DOHH2 (cell line): Measurements from ENCODE around the gene TEX48.

Experiments
- H3F3A ChIP-seq: fragments of 200-600 bp; sonication (generic), shearing (Covaris generic); 2 replicates; pipeline ENCODE4 v1.6.0; 2016; ENCODE audit warnings: antibody characterized with exemption, mild to moderate bottlenecking; ENCODE audit not compliant: control insufficient read depth, insufficient read depth
- H3K27ac ChIP-seq: fragments of 200-600 bp; sonication (generic); 2 replicates; pipeline ENCODE4 v1.5.1; 2014; ENCODE audit warnings: low read depth, mild to moderate bottlenecking, low read length, moderate library complexity
- H3K27me3 ChIP-seq: fragments of 200-600 bp; sonication (generic); 2 replicates; pipeline ENCODE4 v1.6.1; 2014; ENCODE audit warnings: mild to moderate bottlenecking, low read length, mixed read lengths; ENCODE audit not compliant: control insufficient read depth
- H3K36me3 ChIP-seq: fragments of 200-600 bp; sonication (generic); 2 replicates; pipeline ENCODE4 v1.6.1; 2014; ENCODE audit warnings: mild to moderate bottlenecking, low read length, moderate library complexity, mixed read lengths; ENCODE audit not compliant: control insufficient read depth
- H3K4me1 ChIP-seq: fragments of 200-600 bp; sonication (generic); 2 replicates; pipeline ENCODE4 v1.6.1; 2014; ENCODE audit warnings: mild to moderate bottlenecking, low read length, mixed read lengths; ENCODE audit not compliant: control insufficient read depth
- H3K4me2 ChIP-seq: fragments of 200-600 bp; sonication (generic); 2 replicates; pipeline ENCODE4 v1.6.0; 2014; ENCODE audit warnings: mild to moderate bottlenecking, low read length, moderate library complexity
- H3K4me3 ChIP-seq: fragments of 200-600 bp; sonication (generic); 2 replicates; pipeline ENCODE4 v1.5.1; 2014; ENCODE audit warnings: mild to moderate bottlenecking, low read length, mixed read lengths
- H3K79me2 ChIP-seq: fragments of 200-600 bp; sonication (generic); 2 replicates; pipeline ENCODE4 v1.6.1; 2014; ENCODE audit warnings: mild to moderate bottlenecking, low read length, mixed read lengths; ENCODE audit not compliant: control insufficient read depth
- H3K9me2 ChIP-seq: fragments of 200-600 bp; sonication (generic); replicated peaks from 2 replicates; pipeline ENCODE4 v1.6.1; 2014; ENCODE audit warnings: mild to moderate bottlenecking, low read length, mixed read lengths; ENCODE audit not compliant: control insufficient read depth
- H3K9me3 ChIP-seq: fragments of 200-600 bp; sonication (generic); 2 replicates; pipeline ENCODE4 v1.6.1; 2014; ENCODE audit warnings: antibody characterized with exemption, low read length, mixed read lengths; ENCODE audit not compliant: control insufficient read depth, insufficient read depth
- H4K20me1 ChIP-seq: fragments of 200-600 bp; sonication (generic); 2 replicates; pipeline ENCODE4 v1.6.0; 2014; ENCODE audit warnings: low read depth, mild to moderate bottlenecking, antibody characterized with exemption, low read length, moderate library complexity; ENCODE audit not compliant: control insufficient read depth, insufficient read depth
- EZH2phosphoT487 ChIP-seq: fragments of 200-600 bp; sonication (generic); IDR thresholded peaks from 2 replicates; pipeline ENCODE4 v1.6.1; 2017; ENCODE audit warnings: borderline replicate concordance, mild to moderate bottlenecking, antibody characterized with exemption, low read length, moderate library complexity, mixed read lengths
- TF ChIP-seq, protein P1 (sequence below): fragments of 200-600 bp; sonication (generic); IDR thresholded peaks from one replicate; pipeline ENCODE4 v1.5.1; 2014; ENCODE audit warnings: antibody characterized with exemption, mild to moderate bottlenecking, low read depth, low read length; ENCODE audit not compliant: poor library complexity, severe bottlenecking

TEX48 gene

DNA sequence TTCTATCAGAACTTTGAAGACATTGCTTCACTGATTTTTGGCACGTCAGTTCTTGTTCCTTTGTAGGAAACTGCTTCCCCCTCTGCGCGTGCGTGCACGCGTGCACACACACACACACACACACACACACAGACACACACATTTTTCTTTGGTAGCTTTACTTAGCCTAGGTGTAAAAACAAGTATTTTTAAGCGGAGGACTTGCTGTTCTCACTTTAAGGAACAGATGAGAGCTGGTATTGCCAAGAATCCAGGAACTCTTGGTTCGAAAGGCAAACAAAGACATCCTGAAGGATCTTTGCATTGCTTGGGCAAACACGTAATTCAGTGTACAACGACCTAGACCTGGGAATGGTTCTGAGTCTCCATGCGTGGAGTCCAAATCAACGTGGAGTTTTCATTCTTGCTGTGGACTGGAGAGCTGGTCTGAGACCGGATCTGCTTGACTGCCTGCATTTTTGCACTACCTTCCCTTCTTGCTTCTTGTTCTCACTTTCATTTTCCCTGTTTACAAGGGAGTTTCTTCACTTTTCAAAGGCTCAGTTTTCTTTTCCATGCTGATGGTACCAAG, 62.7 kb downstream of the TEX48 start:
- Histone ChIP-seq H4K20me1 (no peaks in the 10 kb centered on the region), H3K79me2 (peaks cover 69% of the 10 kb centered on the region), H3K4me2 (peak overlapping the region; percentile 80), H3F3A (peaks cover 10% of the 10 kb centered on the region), H3K4me3 (peak overlapping the region; percentile 66), H3K9me3 (no peaks in the 10 kb centered on the region), H3K27ac (peak overlapping the region; percentile 59), H3K27me3 (no peaks in the 10 kb centered on the region), H3K4me1 (peaks cover 49% of the 10 kb centered on the region), H3K36me3 (peaks cover 45% of the 10 kb centered on the region), H3K9me2 (no peaks in the 10 kb centered on the region)
- TF ChIP-seq, protein P1, sequence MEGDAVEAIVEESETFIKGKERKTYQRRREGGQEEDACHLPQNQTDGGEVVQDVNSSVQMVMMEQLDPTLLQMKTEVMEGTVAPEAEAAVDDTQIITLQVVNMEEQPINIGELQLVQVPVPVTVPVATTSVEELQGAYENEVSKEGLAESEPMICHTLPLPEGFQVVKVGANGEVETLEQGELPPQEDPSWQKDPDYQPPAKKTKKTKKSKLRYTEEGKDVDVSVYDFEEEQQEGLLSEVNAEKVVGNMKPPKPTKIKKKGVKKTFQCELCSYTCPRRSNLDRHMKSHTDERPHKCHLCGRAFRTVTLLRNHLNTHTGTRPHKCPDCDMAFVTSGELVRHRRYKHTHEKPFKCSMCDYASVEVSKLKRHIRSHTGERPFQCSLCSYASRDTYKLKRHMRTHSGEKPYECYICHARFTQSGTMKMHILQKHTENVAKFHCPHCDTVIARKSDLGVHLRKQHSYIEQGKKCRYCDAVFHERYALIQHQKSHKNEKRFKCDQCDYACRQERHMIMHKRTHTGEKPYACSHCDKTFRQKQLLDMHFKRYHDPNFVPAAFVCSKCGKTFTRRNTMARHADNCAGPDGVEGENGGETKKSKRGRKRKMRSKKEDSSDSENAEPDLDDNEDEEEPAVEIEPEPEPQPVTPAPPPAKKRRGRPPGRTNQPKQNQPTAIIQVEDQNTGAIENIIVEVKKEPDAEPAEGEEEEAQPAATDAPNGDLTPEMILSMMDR: no peak
- TF ChIP-seq EZH2phosphoT487: no peak

DNA sequence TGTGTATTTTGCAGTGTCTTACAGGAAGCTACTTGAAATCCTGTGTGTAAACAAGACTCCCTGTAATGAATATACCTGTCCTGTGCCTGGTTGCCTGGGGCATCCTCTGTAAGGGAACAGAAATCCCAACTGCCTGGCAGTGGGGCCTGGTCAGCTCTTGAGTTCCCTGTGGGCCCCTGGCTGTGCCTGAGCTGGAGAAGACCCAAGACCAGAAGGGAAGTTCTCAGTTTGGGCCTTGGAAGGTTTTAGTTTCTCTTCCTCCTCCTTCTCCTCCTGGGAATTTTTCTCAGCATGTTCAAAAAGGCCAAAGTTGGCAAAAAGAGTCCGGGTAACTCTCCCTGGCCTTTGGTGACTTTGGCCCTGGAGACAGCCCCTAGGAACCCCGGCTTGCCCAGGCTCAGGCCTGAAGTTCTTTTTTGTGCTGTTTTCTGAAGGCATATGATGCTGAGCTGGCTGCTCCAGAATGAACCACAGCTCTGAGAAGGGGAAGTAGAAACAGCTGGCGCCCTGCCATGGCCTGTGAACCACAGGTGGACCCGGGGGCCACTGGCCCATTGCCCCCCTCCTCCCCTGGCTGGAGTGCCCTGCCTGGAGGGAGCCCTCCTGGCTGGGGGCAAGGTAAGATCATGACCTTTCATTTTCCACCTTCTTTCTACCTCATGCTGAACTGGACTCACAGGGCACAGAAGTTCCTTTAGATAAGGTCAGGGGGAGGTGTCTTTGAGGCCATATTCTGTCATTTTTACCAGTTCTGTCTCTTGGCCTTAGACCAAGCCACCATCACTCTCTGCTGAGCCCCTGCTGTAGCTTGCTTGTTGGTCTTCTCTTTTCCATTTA, 65.1 kb downstream of the TEX48 start:
- H3F3A ChIP-seq: peaks cover 13% of the 10 kb centered on the region
- peaks cover 49% of the 10 kb centered on the region for H3K36me3 ChIP-seq
- no peaks in the 10 kb centered on the region for H4K20me1 ChIP-seq
- H3K9me3 ChIP-seq: no peaks in the 10 kb centered on the region
- H3K4me3 ChIP-seq: peak overlapping the region; percentile 58
- H3K27me3 ChIP-seq: no peaks in the 10 kb centered on the region
- peaks cover 73% of the 10 kb centered on the region for H3K4me1 ChIP-seq
- H3K79me2 ChIP-seq: peaks cover 90% of the 10 kb centered on the region
- TF ChIP-seq, protein P1: no peak
- no peak for TF ChIP-seq EZH2phosphoT487
- H3K4me2 ChIP-seq: peak overlapping the region; percentile 73
- no peaks in the 10 kb centered on the region for H3K9me2 ChIP-seq
- H3K27ac ChIP-seq: peak overlapping the region; percentile 81
